HepG2 (cell line): ENCODE results near the gene LHB.

Experiments used
- CTCF ChIP-seq: sonication (generic); formaldehyde crosslinking; IDR thresholded peaks from 2 replicates; pipeline ENCODE4 v1.5.0; 2020; ENCODE audit warnings: mild to moderate bottlenecking, missing genetic modification reagents, moderate library complexity
- MAFK ChIP-seq, 2 experiments: IDR thresholded peaks in 1 of 2; conservative IDR thresholded peaks in 1 of 2; 2 replicates each; pipeline ENCODE4 v1.6.1; 2011; ENCODE audit warnings: improper control_type of control experiment in 2 of 2, low read length in 2 of 2
- PBX2 ChIP-seq: IDR thresholded peaks from 2 replicates; pipeline ENCODE4 v1.6.1; 2016; ENCODE audit warnings: control low read depth
- POLR2A ChIP-seq, 2 experiments: IDR thresholded peaks; 2 replicates each; pipeline ENCODE4 v1.6.1; 2011; ENCODE audit warnings: low read depth in 2 of 2, low read length in 2 of 2, mild to moderate bottlenecking in 1 of 2, moderate library complexity in 1 of 2; ENCODE audit not compliant: insufficient read depth in 1 of 2
- SIN3A ChIP-seq: IDR thresholded peaks from 2 replicates; pipeline ENCODE4 v1.6.1; 2011; ENCODE audit warnings: low read depth, mild to moderate bottlenecking, control low read depth, low read length, borderline replicate concordance
- ZBTB21 ChIP-seq: sonication (generic); formaldehyde crosslinking; IDR thresholded peaks from 2 replicates; pipeline ENCODE4 v1.4.0; 2020; ENCODE audit warnings: missing genetic modification reagents
- ZBTB44 ChIP-seq: sonication (generic); formaldehyde crosslinking; IDR thresholded peaks from 2 replicates; pipeline ENCODE4 v1.4.0; 2020; ENCODE audit warnings: missing genetic modification reagents
- ZNF263 ChIP-seq: sonication (generic); formaldehyde crosslinking; IDR thresholded peaks from 2 replicates; pipeline ENCODE4 v1.4.0; 2020; ENCODE audit warnings: missing genetic modification reagents
- ZNF501 ChIP-seq: sonication (generic); formaldehyde crosslinking; IDR thresholded peaks from 2 replicates; pipeline ENCODE4 v1.5.1; 2020; ENCODE audit warnings: mild to moderate bottlenecking, moderate library complexity, missing genetic modification reagents
- ZNF740 ChIP-seq: sonication (generic); formaldehyde crosslinking; IDR thresholded peaks from 2 replicates; pipeline ENCODE4 v1.4.0; 2020; ENCODE audit warnings: missing genetic modification reagents

GRCh38 chr19:48985711-48986110 is 31.2 kb downstream of the LHB start:
- TF ChIP-seq ZBTB21 (CRISPR knock-in tag) (no peak), SIN3A (no peak), ZNF263 (CRISPR knock-in tag) (no peak), ZNF501 (no peak), POLR2A (IDR thresholded peaks at IDR 0.05; ENCODE audit: insufficient read depth in 1 of 2, low read depth in 2 of 2, low read length in 2 of 2) (no peak), PBX2 (CRISPR knock-in tag) (no peak), MAFK (conservative IDR thresholded peaks at IDR 0.05 in 1 of 2, IDR thresholded peaks at IDR 0.05 in 1 of 2; ENCODE audit: low read length in 2 of 2) (no peak), ZNF740 (CRISPR knock-in tag) (no peak), ZBTB44 (CRISPR knock-in tag) (no peak), CTCF (CRISPR knock-in tag) (no peak)
